Mucosa of rectum (tissue), 2 donors: ENCODE results near the gene STAB1.

Source experiments
- H3K27ac ChIP-seq, 2 donors: one replicate each; pipeline ENCODE4 v1.7.0; 2013; ENCODE audit warnings: inconsistent platforms in 2 of 2, low read depth in 2 of 2, low read length in 2 of 2
- H3K27me3 ChIP-seq, 2 donors: one replicate each; pipeline ENCODE4 v1.7.0; 2013; ENCODE audit warnings: low read length in 2 of 2; ENCODE audit not compliant: control insufficient read depth in 2 of 2, insufficient read depth in 2 of 2
- H3K36me3 ChIP-seq, 2 donors: one replicate each; pipeline ENCODE4 v1.7.0; 2013; ENCODE audit warnings: low read length in 2 of 2; ENCODE audit not compliant: control insufficient read depth in 2 of 2, insufficient read depth in 2 of 2
- H3K4me1 ChIP-seq, 2 donors: one replicate each; pipeline ENCODE4 v1.7.0; 2013; ENCODE audit warnings: low read length in 2 of 2, mild to moderate bottlenecking in 1 of 2; ENCODE audit not compliant: control insufficient read depth in 2 of 2, insufficient read depth in 2 of 2
- H3K4me3 ChIP-seq, 2 donors: one replicate each; pipeline ENCODE4 v1.7.0; 2013; ENCODE audit warnings: low read length in 2 of 2
- H3K9ac ChIP-seq, 2 donors: one replicate each; pipeline ENCODE4 v1.7.0; 2013; ENCODE audit warnings: low read length in 2 of 2, low read depth in 1 of 2, mild to moderate bottlenecking in 1 of 2
- H3K9me3 ChIP-seq, 2 donors: one replicate each; pipeline ENCODE4 v1.7.0; 2013; ENCODE audit warnings: low read length in 2 of 2; ENCODE audit not compliant: control insufficient read depth in 2 of 2
- donor health status: healthy.
- donor health status: Normal muscosa, but diverticular disease.

STAB1 gene

GRCh38 chr3:52506266-52506966, 11.3 kb downstream of the STAB1 start:
- H3K36me3 ChIP-seq = no peaks in the 10 kb centered on the region
- no peaks in the 10 kb centered on the region for H3K4me1 ChIP-seq
- no peak overlapping the region for H3K9ac ChIP-seq
- no peak overlapping the region for H3K4me3 ChIP-seq
- no peak overlapping the region for H3K27ac ChIP-seq
- no peaks in the 10 kb centered on the region for H3K9me3 ChIP-seq
- H3K27me3 ChIP-seq = no peaks in the 10 kb centered on the region

GRCh38 chr3:52507359-52507758, 12.2 kb downstream of the STAB1 start:
- H3K36me3 ChIP-seq = no peaks in the 10 kb centered on the region
- no peaks in the 10 kb centered on the region for H3K9me3 ChIP-seq
- H3K4me3 ChIP-seq = no peak overlapping the region
- H3K9ac ChIP-seq = no peak overlapping the region
- no peaks in the 10 kb centered on the region for H3K4me1 ChIP-seq
- H3K27me3 ChIP-seq = no peaks in the 10 kb centered on the region
- H3K27ac ChIP-seq = no peak overlapping the region

GRCh38 chr3:52509753-52510328, 14.7 kb downstream of the STAB1 start:
- no peak overlapping the region for H3K4me3 ChIP-seq
- H3K27ac ChIP-seq = no peak overlapping the region
- no peaks in the 10 kb centered on the region for H3K27me3 ChIP-seq
- H3K9ac ChIP-seq = no peak overlapping the region
- no peaks in the 10 kb centered on the region for H3K36me3 ChIP-seq
- no peaks in the 10 kb centered on the region for H3K9me3 ChIP-seq
- no peaks in the 10 kb centered on the region for H3K4me1 ChIP-seq

GRCh38 chr3:52511509-52511908, 16.4 kb downstream of the STAB1 start:
- H3K27me3 ChIP-seq = no peaks in the 10 kb centered on the region
- H3K36me3 ChIP-seq = no peaks in the 10 kb centered on the region

GRCh38 chr3:52512105-52512504, 17.0 kb downstream of the STAB1 start:
- no peak overlapping the region for H3K4me3 ChIP-seq
- no peaks in the 10 kb centered on the region for H3K9me3 ChIP-seq
- no peaks in the 10 kb centered on the region for H3K4me1 ChIP-seq
- no peak overlapping the region for H3K9ac ChIP-seq
- H3K27ac ChIP-seq = no peak overlapping the region
- H3K36me3 ChIP-seq = no peaks in the 10 kb centered on the region
- H3K27me3 ChIP-seq = no peaks in the 10 kb centered on the region

More at GRCh38 chr3:52511509-52511908, 16.4 kb downstream of the STAB1 start:
- Histone ChIP-seq H3K27ac (no peak overlapping the region), H3K9me3 (no peaks in the 10 kb centered on the region), H3K4me3 (no peak overlapping the region), H3K9ac (no peak overlapping the region), H3K4me1 (no peaks in the 10 kb centered on the region)

GRCh38 chr3:52512727-52513126, 17.6 kb downstream of the STAB1 start:
- H3K9ac ChIP-seq = no peak overlapping the region
- no peaks in the 10 kb centered on the region for H3K27me3 ChIP-seq
- H3K4me1 ChIP-seq = no peaks in the 10 kb centered on the region
- H3K36me3 ChIP-seq = no peaks in the 10 kb centered on the region
- H3K27ac ChIP-seq = no peak overlapping the region
- H3K4me3 ChIP-seq = no peak overlapping the region
- no peaks in the 10 kb centered on the region for H3K9me3 ChIP-seq

GRCh38 chr3:52513281-52513680, 18.1 kb downstream of the STAB1 start:
- Histone ChIP-seq H3K9ac (no peak overlapping the region), H3K4me3 (no peak overlapping the region), H3K36me3 (no peaks in the 10 kb centered on the region), H3K9me3 (no peaks in the 10 kb centered on the region), H3K27ac (no peak overlapping the region), H3K27me3 (no peaks in the 10 kb centered on the region), H3K4me1 (no peaks in the 10 kb centered on the region)

- Histone ChIP-seq H3K27me3 (no peaks in the 10 kb centered on the region), H3K9me3 (no peaks in the 10 kb centered on the region), H3K27ac (no peak overlapping the region), H3K4me1 (no peaks in the 10 kb centered on the region), H3K9ac (no peak overlapping the region), H3K4me3 (no peak overlapping the region), H3K36me3 (no peaks in the 10 kb centered on the region)
Observed at GRCh38 chr3:52514576-52514975, 19.4 kb downstream of the STAB1 start.

GRCh38 chr3:52515192-52515591, 20.1 kb downstream of the STAB1 start:
- H3K9me3 ChIP-seq = no peaks in the 10 kb centered on the region
- no peaks in the 10 kb centered on the region for H3K4me1 ChIP-seq
- no peak overlapping the region for H3K27ac ChIP-seq
- no peaks in the 10 kb centered on the region for H3K27me3 ChIP-seq
- no peaks in the 10 kb centered on the region for H3K36me3 ChIP-seq
- no peak overlapping the region for H3K9ac ChIP-seq
- H3K4me3 ChIP-seq = no peak overlapping the region

- Histone ChIP-seq H3K4me1 (no peaks in the 10 kb centered on the region), H3K4me3 (no peak overlapping the region), H3K9ac (no peak overlapping the region), H3K27me3 (no peaks in the 10 kb centered on the region), H3K9me3 (no peaks in the 10 kb centered on the region), H3K36me3 (no peaks in the 10 kb centered on the region), H3K27ac (no peak overlapping the region)
Observed at GRCh38 chr3:52516509-52517195, 21.5 kb downstream of the STAB1 start.
